Activated T-cell treated with anti-CD3 and anti-CD28 coated beads for 48 hours (primary cell): ENCODE data around the gene STK4.

ENCODE experiments used
- DNase-seq: peaks from one replicate; pipeline ENCODE4 v3.0.0-alpha.2; 2020; ENCODE audit warnings: low read depth

Gene STK4

GRCh38 chr20:45087814-45088213 is 121.5 kb downstream of the STK4 start:
- no peak for DNase-seq

GRCh38 chr20:45088247-45088646 is 121.9 kb downstream of the STK4 start:
- no peak for DNase-seq

- no peak for DNase-seq
These were observed 124.2 kb downstream of the STK4 start for GRCh38 chr20:45090481-45090880.

GRCh38 chr20:45091366-45091765 is 125.1 kb downstream of the STK4 start:
- DNase-seq: no peak

GRCh38 chr20:45092898-45093297 is 126.6 kb downstream of the STK4 start:
- DNase-seq: no peak

- no peak for DNase-seq
These were observed 127.9 kb downstream of the STK4 start for GRCh38 chr20:45094201-45094600.

- no peak for DNase-seq
These were observed 128.7 kb downstream of the STK4 start for GRCh38 chr20:45094864-45095574.

GRCh38 chr20:45095805-45096238 is 129.5 kb downstream of the STK4 start:
- DNase-seq: peak; percentile 27

GRCh38 chr20:45096781-45097180 is 130.5 kb downstream of the STK4 start:
- no peak for DNase-seq

- peak; percentile 54 for DNase-seq
These were observed 131.3 kb downstream of the STK4 start for GRCh38 chr20:45097485-45098102.

- DNase-seq: peak; percentile 38
These were observed 131.9 kb downstream of the STK4 start for GRCh38 chr20:45098103-45098773.

GRCh38 chr20:45100563-45101245 is 134.4 kb downstream of the STK4 start, which contains the start of gene KCNS1:
KCNS1 (minus strand) TSS chr20:45101127; CDS start chr20:45099236, 1,891 bp downstream.
- DNase-seq: no peak

GRCh38 chr20:45101333-45101850 is 135.1 kb downstream of the STK4 start:
- DNase-seq: no peak

GRCh38 chr20:45103072-45103471 is 136.8 kb downstream of the STK4 start:
- DNase-seq: no peak

GRCh38 chr20:45104786-45105185 is 138.5 kb downstream of the STK4 start:
- DNase-seq: no peak

- no peak for DNase-seq
These were observed 139.0 kb downstream of the STK4 start for GRCh38 chr20:45105317-45105716.

- DNase-seq: no peak
These were observed 143.3 kb downstream of the STK4 start for GRCh38 chr20:45109634-45110033.

GRCh38 chr20:45110301-45110700 is 144.0 kb downstream of the STK4 start:
- DNase-seq: no peak

GRCh38 chr20:45111285-45111684 is 145.0 kb downstream of the STK4 start:
- no peak for DNase-seq

GRCh38 chr20:45111799-45112471 is 145.6 kb downstream of the STK4 start:
- no peak for DNase-seq

GRCh38 chr20:45112754-45113153 is 146.4 kb downstream of the STK4 start:
- no peak for DNase-seq

- DNase-seq: no peak
These were observed 147.6 kb downstream of the STK4 start for GRCh38 chr20:45113865-45114264.
